Measurements from ENCODE around the gene RASGRP4. TPM values are rescaled to one million over a fixed set of nuclear protein-coding genes. Genes with fewer than 3 reads are reported as not detected.
"Not testable (repeated sequence)": the region's sequence is repeated elsewhere in the genome, so short reads cannot be mapped to it uniquely, and the experiment has no call there.

RASGRP4 gene
- total RNA-seq, 4 donors from 2014 or later = under 0.01 to 2.0 (median 1.5) TPM; not detected in 1

DNA sequence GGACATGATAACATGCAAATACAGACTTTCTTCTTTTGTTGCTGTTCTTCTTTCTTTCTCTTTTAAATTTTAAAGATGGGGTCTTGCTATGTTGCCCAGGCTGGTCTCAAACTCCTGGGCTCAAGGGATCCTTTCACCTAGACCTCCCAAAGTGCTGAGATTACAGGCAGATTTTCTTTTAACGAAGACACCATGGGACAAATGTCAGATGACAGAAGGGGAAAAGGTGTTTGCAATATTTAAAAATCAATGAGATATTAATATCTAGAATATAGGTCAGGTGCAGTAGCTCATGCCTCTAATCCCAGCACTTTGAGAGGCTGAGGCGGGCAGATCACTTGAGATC is 3.8 kb upstream of the RASGRP4 start:
- Histone ChIP-seq H3K9me3 (no peaks in the 10 kb centered on the region), H3K27ac (no peak overlapping the region), H3K4me1 (no peaks in the 10 kb centered on the region), H3K4me3 (no peak overlapping the region), H3K36me3 (no peaks in the 10 kb centered on the region), H3K27me3 (peaks cover 0 to 14% of the 10 kb centered on the region in 2 donors)
- intact Hi-C loops (cut with DNase I; ENCODE audit: low total_unique reads) = no loop called here
- TF ChIP-seq POLR2A (IDR thresholded peaks at IDR 0.05) = no peak
- TF ChIP-seq, protein P1, sequence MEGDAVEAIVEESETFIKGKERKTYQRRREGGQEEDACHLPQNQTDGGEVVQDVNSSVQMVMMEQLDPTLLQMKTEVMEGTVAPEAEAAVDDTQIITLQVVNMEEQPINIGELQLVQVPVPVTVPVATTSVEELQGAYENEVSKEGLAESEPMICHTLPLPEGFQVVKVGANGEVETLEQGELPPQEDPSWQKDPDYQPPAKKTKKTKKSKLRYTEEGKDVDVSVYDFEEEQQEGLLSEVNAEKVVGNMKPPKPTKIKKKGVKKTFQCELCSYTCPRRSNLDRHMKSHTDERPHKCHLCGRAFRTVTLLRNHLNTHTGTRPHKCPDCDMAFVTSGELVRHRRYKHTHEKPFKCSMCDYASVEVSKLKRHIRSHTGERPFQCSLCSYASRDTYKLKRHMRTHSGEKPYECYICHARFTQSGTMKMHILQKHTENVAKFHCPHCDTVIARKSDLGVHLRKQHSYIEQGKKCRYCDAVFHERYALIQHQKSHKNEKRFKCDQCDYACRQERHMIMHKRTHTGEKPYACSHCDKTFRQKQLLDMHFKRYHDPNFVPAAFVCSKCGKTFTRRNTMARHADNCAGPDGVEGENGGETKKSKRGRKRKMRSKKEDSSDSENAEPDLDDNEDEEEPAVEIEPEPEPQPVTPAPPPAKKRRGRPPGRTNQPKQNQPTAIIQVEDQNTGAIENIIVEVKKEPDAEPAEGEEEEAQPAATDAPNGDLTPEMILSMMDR (IDR thresholded peaks at IDR 0.05) = no peak
- DNase-seq = no peak

DNA sequence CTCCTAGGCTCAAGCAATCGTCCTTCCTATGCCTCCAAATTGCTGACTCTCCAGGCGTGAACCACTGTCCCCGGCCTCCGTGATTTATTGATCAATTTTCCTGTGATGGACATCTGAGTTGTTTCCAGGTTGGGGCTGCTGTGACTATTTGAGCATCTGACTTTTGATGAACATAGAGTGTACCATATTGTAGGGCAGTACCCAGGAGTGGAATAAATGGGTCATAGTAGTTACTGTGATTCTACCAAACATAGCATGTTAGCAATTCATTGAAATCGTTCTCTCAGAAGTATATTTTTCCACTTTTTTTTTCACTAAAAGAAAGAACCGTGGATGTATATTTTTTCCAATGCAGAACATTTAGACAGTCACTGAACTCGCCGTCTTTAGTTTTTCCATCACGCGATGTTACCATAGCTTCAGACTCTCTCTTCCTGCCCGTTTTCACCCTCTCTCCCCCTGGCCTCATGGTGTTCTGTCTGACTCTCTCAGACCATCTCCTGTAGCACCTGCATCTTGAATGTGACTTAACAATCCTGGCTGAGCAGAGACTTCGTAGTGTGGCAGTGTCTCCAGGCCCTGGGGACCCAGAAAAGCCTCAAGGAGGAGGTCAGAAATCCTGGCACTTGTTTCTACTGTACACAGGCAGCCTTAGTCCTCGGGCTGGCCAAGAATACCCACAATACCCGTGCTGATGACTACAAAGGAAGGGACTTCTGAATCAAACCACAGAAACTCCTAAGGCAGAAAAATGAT is 3.2 kb upstream of the RASGRP4 start:
- H3K36me3 ChIP-seq = no peaks in the 10 kb centered on the region
- H3K4me3 ChIP-seq = no peak overlapping the region
- H3K27me3 ChIP-seq = peaks cover 0 to 8% of the 10 kb centered on the region in 2 donors
- H3K9me3 ChIP-seq = no peaks in the 10 kb centered on the region
- TF ChIP-seq, protein P1 (IDR thresholded peaks at IDR 0.05) = no peak
- TF ChIP-seq POLR2A (IDR thresholded peaks at IDR 0.05) = no peak
- no peak overlapping the region for H3K27ac ChIP-seq
- no peaks in the 10 kb centered on the region for H3K4me1 ChIP-seq
- intact Hi-C loops (cut with DNase I; ENCODE audit: low total_unique reads) = no loop called here
- no peak for DNase-seq

DNA sequence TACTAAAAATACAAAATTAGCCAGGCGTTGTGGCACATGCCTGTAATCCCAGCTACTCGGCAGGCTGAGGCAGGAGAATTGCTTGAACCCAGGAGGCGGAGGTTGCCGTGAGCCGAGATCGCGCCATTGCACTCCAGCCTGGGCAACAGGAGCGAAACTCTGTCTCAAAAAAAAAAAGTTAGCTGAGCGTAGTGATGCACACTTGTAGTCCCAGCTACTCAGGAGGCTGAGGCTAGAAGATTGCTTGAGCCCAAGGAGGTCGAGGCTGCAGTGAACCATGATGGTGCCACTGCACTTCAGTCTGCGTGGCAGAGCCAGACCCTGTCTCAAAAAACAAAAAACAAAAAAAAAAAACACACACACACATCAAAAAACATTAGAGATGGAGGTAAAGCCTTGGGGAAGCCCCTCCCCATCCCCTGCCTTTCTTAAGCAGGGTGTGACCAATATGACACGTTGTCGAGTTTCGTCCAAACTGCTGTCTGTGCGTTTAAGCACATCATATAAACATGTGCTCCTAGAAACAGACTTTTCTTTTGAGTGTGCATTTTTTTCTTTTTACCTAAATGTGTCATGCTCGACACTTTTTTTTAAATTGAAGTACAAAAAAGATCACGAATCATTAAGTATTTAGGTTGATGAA is 1.1 kb upstream of the RASGRP4 start:
- DNase-seq; H3K27me3 ChIP-seq; intact Hi-C loops (cut with DNase I; ENCODE audit: low total_unique reads); H3K9me3 ChIP-seq; H3K27ac ChIP-seq; H3K36me3 ChIP-seq; H3K4me1 ChIP-seq; H3K4me3 ChIP-seq: not testable (repeated sequence)

DNA sequence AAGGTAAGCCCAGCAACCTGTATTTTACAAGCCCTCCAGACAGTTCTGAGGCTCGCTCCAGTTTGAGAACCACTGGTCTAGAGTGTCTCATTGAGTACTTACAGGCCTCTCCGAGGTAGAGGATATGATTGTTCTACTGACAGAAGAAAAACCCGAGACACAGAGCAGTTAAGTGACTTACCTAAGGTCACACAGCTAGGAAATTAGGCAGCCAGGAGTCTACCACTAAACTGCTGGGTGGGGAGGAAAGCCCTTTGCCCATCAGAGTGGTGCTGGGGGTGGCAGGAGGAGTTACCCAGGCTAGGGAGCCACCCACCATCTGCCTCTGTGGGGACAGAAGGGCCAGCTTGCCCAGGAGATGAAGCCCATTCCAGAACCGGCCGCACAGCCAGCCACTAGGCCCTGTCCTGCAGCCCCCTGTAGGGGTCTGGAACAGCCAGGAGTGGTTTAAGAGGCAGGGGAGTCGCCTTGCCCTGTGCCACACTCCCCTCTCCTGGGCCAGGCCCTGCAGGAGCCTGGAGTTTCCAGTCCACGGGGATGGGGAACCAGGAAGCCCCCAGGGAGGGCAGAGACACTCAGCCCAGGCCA is 703 bp downstream of the RASGRP4 start:
- no peak overlapping the region for H3K4me3 ChIP-seq
- no peaks in the 10 kb centered on the region for H3K9me3 ChIP-seq
- no peaks in the 10 kb centered on the region for H3K27me3 ChIP-seq

DNA sequence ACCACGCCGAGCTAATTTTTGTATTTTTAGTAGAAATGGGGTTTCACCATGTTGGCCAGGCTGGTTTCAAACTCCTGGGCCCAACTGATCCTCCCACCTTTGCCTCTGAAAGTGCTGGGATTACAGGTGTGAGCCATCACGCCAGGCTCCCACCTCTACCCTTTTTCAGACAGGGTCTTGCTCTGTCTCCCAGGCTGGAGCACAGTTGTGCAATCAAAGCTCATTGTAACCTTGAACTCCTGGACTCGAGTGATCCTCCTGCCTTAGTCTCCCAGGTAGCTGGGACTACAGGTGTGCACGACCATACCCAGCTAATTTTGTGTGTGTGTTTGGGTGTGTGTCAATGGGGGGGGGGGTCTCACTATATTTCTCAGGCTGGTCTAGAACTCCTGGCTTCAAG is 1.7 kb downstream of the RASGRP4 start:
- H3K27me3 ChIP-seq = no peaks in the 10 kb centered on the region
- intact Hi-C loops (cut with DNase I; ENCODE audit: low total_unique reads) = no loop called here
- no peaks in the 10 kb centered on the region for H3K36me3 ChIP-seq
- no peaks in the 10 kb centered on the region for H3K9me3 ChIP-seq
- DNase-seq = no peak
- H3K27ac ChIP-seq = no peak overlapping the region
- no peak overlapping the region for H3K4me3 ChIP-seq
- TF ChIP-seq, protein P1 (IDR thresholded peaks at IDR 0.05) = no peak
- TF ChIP-seq POLR2A (IDR thresholded peaks at IDR 0.05) = no peak
- H3K4me1 ChIP-seq = no peaks in the 10 kb centered on the region

More for the DNA sequence above, 703 bp downstream of the RASGRP4 start:
- Histone ChIP-seq H3K27ac (no peak overlapping the region), H3K36me3 (no peaks in the 10 kb centered on the region), H3K4me1 (no peaks in the 10 kb centered on the region)
- no peak for DNase-seq
- TF ChIP-seq POLR2A (IDR thresholded peaks at IDR 0.05) = no peak
- TF ChIP-seq, protein P1 (IDR thresholded peaks at IDR 0.05) = no peak
- intact Hi-C loops (cut with DNase I; ENCODE audit: low total_unique reads) = no loop called here
